Neural crest cell (in vitro differentiated cells): ENCODE measurements around the gene UBE2E3. TPM values are rescaled to one million over a fixed set of nuclear protein-coding genes. Genes with fewer than 3 reads are reported as not detected.

ENCODE experiments used
- DNase-seq: peaks from one replicate; pipeline ENCODE4 v3.0.0; 2021; ENCODE audit warnings: low read depth, mixed read lengths, low spot score
- H3K27ac Mint-ChIP-seq: one replicate; pipeline ENCODE4 v1.8.0; 2021; ENCODE audit warnings: mild to moderate bottlenecking, mixed read lengths; ENCODE audit not compliant: unreplicated experiment
- H3K27me3 Mint-ChIP-seq: 2 replicates; pipeline ENCODE4 v1.8.0; 2021; ENCODE audit warnings: low read depth, mild to moderate bottlenecking, mixed read lengths
- H3K36me3 Mint-ChIP-seq: 2 replicates; pipeline ENCODE4 v1.8.0; 2021; ENCODE audit warnings: low read depth, mild to moderate bottlenecking, mixed read lengths
- H3K4me1 Mint-ChIP-seq: 2 replicates; pipeline ENCODE4 v1.8.0; 2021; ENCODE audit warnings: mixed read lengths
- H3K4me3 Mint-ChIP-seq: one replicate; pipeline ENCODE4 v1.8.0; 2021; ENCODE audit warnings: mild to moderate bottlenecking, mixed read lengths
- H3K9me3 Mint-ChIP-seq: 2 replicates; pipeline ENCODE4 v1.8.0; 2021; ENCODE audit warnings: mixed read lengths
- CTCF ChIP-seq: fragments of 200-600 bp; sonication (generic); conservative IDR thresholded peaks from 2 replicates; pipeline ENCODE4 v1.5.0; 2021; ENCODE audit warnings: antibody characterized with exemption, mild to moderate bottlenecking
- total RNA-seq: library from RNA; stranded (reverse); gene quantifications from 2 replicates; pipeline ENCODE4 v1.2.1, GENCODE V29; 2021

Gene UBE2E3
- total RNA-seq, 1 donor from 2014 or later: 228 TPM

DNA sequence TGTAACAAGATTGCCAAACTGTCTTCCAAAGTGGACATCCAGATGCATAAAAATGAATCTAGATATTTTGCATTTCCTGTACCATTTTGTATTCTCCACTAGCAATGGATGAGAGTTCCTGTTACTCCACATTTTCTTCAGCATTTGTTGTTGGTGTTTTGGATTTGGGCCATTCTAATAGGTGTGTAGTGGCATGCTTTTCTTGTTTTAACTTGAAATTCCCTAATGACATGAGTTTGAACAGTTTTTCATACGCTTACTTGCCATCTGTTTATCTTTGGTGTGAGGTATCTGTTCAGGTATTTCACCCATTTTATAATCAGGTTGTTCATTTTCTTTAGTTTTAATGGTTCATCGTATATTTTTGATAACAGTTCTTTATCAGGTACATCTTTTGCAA lies 73.9 kb downstream of the UBE2E3 start:
- Mint-ChIP-seq H3K9me3 (peaks cover 10% of the 10 kb centered on the region), H3K27me3 (no peaks in the 10 kb centered on the region), H3K27ac (no peak overlapping the region), H3K4me1 (peaks cover 16% of the 10 kb centered on the region), H3K36me3 (peaks cover 13% of the 10 kb centered on the region), H3K4me3 (no peak overlapping the region)
- TF ChIP-seq CTCF: no peak
- no peak for DNase-seq

- H3K4me1 Mint-ChIP-seq: peaks cover 16% of the 10 kb centered on the region
- peaks cover 13% of the 10 kb centered on the region for H3K36me3 Mint-ChIP-seq
- peaks cover 10% of the 10 kb centered on the region for H3K9me3 Mint-ChIP-seq
- H3K4me3 Mint-ChIP-seq: no peak overlapping the region
- no peak for DNase-seq
- H3K27ac Mint-ChIP-seq: no peak overlapping the region
- H3K27me3 Mint-ChIP-seq: no peaks in the 10 kb centered on the region
- no peak for TF ChIP-seq CTCF
Measured at GRCh38 chr2:181054843-181055242, 74.4 kb downstream of the UBE2E3 start.

DNA sequence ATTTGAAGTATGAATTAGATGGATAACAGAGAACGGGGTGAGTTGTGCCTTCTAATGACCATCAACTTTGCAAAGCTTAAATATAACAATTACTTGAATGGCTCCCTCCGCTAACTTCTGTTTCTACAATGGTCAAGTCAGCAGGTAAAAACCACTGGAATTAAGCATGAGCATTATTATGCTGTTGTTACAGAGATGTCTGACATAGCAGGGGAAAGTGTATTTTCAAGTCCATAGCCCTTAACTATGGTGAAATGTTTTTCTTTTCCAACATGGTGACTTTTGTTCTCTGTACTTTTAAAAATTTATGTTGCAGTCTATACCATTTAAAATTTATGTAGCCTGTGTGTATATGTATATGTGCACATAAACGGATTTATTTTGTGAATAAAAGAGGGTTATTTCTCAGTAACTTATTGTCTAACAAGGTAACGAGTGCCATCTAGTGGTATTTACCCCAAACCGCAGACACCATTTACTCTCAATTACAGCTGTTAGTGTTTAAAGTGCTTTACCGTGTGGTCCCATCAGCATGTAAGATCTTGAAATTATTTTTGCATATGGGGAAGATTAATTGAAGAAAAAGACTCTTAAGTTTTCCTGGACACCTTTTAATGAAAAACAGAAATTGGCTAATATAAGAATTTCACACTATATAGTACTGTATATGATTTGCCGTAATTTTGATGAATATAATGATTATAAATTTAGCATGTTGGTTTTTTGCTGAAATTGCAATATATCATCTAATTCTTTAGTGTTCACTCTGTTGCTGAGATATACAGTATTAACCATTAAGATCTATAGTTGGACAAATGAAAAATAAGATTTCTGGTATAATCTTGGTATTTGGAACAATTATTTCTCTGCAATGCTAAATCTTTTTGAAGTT lies 78.2 kb downstream of the UBE2E3 start:
- peaks cover 16% of the 10 kb centered on the region for H3K4me1 Mint-ChIP-seq
- H3K9me3 Mint-ChIP-seq: peaks cover 8% of the 10 kb centered on the region
- DNase-seq: no peak
- peak; percentile 81 for TF ChIP-seq CTCF
- no peaks in the 10 kb centered on the region for H3K27me3 Mint-ChIP-seq
- H3K4me3 Mint-ChIP-seq: no peak overlapping the region
- no peak overlapping the region for H3K27ac Mint-ChIP-seq
- H3K36me3 Mint-ChIP-seq: peaks cover 13% of the 10 kb centered on the region

DNA sequence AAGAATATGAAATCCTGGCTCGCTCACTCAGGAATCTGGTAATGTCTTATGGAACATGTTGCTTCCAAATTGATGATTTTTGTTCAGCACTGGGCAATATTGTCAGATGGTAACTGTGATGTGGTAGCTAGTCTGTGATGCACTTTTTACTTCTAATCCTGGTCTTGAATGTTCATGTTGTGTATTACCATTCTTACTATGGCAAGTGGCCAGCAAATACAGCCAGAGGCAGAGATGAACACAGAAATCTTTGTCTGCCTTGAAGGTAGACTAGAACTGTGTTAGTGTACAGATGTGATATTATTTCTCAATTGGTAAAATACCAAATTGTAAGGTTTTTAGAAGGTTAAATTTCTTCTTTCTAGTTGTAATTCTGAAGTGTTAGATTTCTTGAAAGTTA lies 83.3 kb downstream of the UBE2E3 start:
- no peak for DNase-seq
- H3K27ac Mint-ChIP-seq: no peak overlapping the region
- H3K4me1 Mint-ChIP-seq: peaks cover 9% of the 10 kb centered on the region
- TF ChIP-seq CTCF: no peak
- H3K36me3 Mint-ChIP-seq: peaks cover 8% of the 10 kb centered on the region
- no peaks in the 10 kb centered on the region for H3K27me3 Mint-ChIP-seq
- H3K4me3 Mint-ChIP-seq: no peak overlapping the region
- no peaks in the 10 kb centered on the region for H3K9me3 Mint-ChIP-seq

- H3K27me3 Mint-ChIP-seq: no peaks in the 10 kb centered on the region
Measured at GRCh38 chr2:181065458-181065857, 85.1 kb downstream of the UBE2E3 start.

More at GRCh38 chr2:181065458-181065857, 85.1 kb downstream of the UBE2E3 start:
- Mint-ChIP-seq H3K4me3 (no peak overlapping the region), H3K27ac (no peak overlapping the region), H3K4me1 (peaks cover 9% of the 10 kb centered on the region), H3K9me3 (no peaks in the 10 kb centered on the region), H3K36me3 (peaks cover 8% of the 10 kb centered on the region)
- no peak for TF ChIP-seq CTCF
- DNase-seq: no peak
